Small intestine (tissue), 7 donors: ENCODE measurements around the gene MORF4L2. TPM values are rescaled to one million over a fixed set of nuclear protein-coding genes. Genes with fewer than 3 reads are reported as not detected.

Source experiments
- DNase-seq, 2 donors: peaks; one replicate each; pipeline versions ENCODE4 v3.0.0 to v3.0.0-alpha.2; 2013
- FAIRE-seq: peaks from 2 replicates; lab custom pipeline; 2012; peaks lifted over from hg19 to GRCh38; lab: Jason Lieb, UNC
- H3K27ac ChIP-seq, 3 donors: one replicate each; pipeline ENCODE4 v1.5.1; 2013; ENCODE audit warnings: low read length in 2 of 3, mild to moderate bottlenecking in 2 of 3, control low read depth in 1 of 3, inconsistent platforms in 1 of 3, low read depth in 1 of 3, moderate library complexity in 1 of 3
- H3K27me3 ChIP-seq, 3 donors: one replicate each; pipeline ENCODE4 v1.6.1; 2013; ENCODE audit warnings: low read length in 3 of 3, inconsistent platforms in 1 of 3; ENCODE audit not compliant: control insufficient read depth in 3 of 3, insufficient read depth in 3 of 3
- H3K36me3 ChIP-seq, 3 donors: one replicate each; pipeline ENCODE4 v1.6.1; 2013; ENCODE audit warnings: low read length in 3 of 3, inconsistent platforms in 1 of 3, low read depth in 1 of 3, mild to moderate bottlenecking in 1 of 3, moderate library complexity in 1 of 3; ENCODE audit not compliant: control insufficient read depth in 3 of 3, insufficient read depth in 2 of 3
- H3K4me1 ChIP-seq, 3 donors: one replicate each; pipeline ENCODE4 v1.6.1; 2013; ENCODE audit warnings: low read length in 2 of 3, inconsistent platforms in 1 of 3, low read depth in 1 of 3, mild to moderate bottlenecking in 1 of 3, moderate library complexity in 1 of 3; ENCODE audit not compliant: control insufficient read depth in 3 of 3, insufficient read depth in 2 of 3
- H3K4me3 ChIP-seq, 3 donors: one replicate each; pipeline ENCODE4 v1.5.1; 2013; ENCODE audit warnings: low read length in 3 of 3, control low read depth in 1 of 3, inconsistent platforms in 1 of 3, low read depth in 1 of 3, mild to moderate bottlenecking in 1 of 3, moderate library complexity in 1 of 3
- H3K9me3 ChIP-seq, 2 donors: one replicate each; pipeline ENCODE4 v1.6.1; 2013; ENCODE audit warnings: low read depth in 1 of 2, low read length in 1 of 2; ENCODE audit not compliant: control insufficient read depth in 2 of 2, insufficient read depth in 1 of 2
- WGBS, 3 donors: extraction: QIAGEN DNeasy Blood & Tissue Kit; methylation state at CpG; one replicate each; pipeline ENCODE4 v1.1.7; 2013; 5-methylcytosine and 5-hydroxymethylcytosine counted together
- polyA plus RNA-seq, 4 donors: library from polyadenylated mRNA; stranded (reverse) in 3 of 4; unstranded in 1 of 4; fragments of 200-250 nt in 3 of 4; fragments of 120-200 nt in 1 of 4; gene quantifications; one replicate each; pipeline versions ENCODE4 v1.2.1 to v1.2.3, GENCODE V29; 2013
- donor health status: healthy with polysubstance abuse.
- donor health status: control.
- donor health status: control.
- donor health status: Bipolar disorder and iron deficiency.
- donor health status: healthy.

The MORF4L2 gene
- polyA plus RNA-seq, 4 donors, result 195 to 360 (median 258) TPM

- H3K9me3 ChIP-seq, result no peaks in the 10 kb centered on the region
- H3K4me3 ChIP-seq, result no peak overlapping the region
- WGBS, 3 donors, result 67 to 97% (median 69%) methylated on average over 1 of the region's 1 CpG
- no peak overlapping the region for H3K27ac ChIP-seq
- H3K4me1 ChIP-seq, result no peaks in the 10 kb centered on the region
- FAIRE-seq (no peak), DNase-seq (no peak)
- no peaks in the 10 kb centered on the region for H3K36me3 ChIP-seq
- H3K27me3 ChIP-seq, result no peaks in the 10 kb centered on the region
Observed at GRCh38 chrX:103691059-103691458, 4.6 kb upstream of the MORF4L2 start.

GRCh38 chrX:103688946-103689345, 2.4 kb upstream of the MORF4L2 start:
- WGBS, 3 donors, result 28 to 43% (median 36%) methylated on average over 4 of the region's 4 CpGs
- Histone ChIP-seq H3K4me3 (no peak overlapping the region), H3K27ac (peak overlapping the region in 1 of 3 donors; percentile 100), H3K36me3 (no peaks in the 10 kb centered on the region), H3K4me1 (no peaks in the 10 kb centered on the region), H3K27me3 (no peaks in the 10 kb centered on the region), H3K9me3 (no peaks in the 10 kb centered on the region)
- FAIRE-seq, result no peak
- DNase-seq, result peak; percentile 36 to 37

DNA sequence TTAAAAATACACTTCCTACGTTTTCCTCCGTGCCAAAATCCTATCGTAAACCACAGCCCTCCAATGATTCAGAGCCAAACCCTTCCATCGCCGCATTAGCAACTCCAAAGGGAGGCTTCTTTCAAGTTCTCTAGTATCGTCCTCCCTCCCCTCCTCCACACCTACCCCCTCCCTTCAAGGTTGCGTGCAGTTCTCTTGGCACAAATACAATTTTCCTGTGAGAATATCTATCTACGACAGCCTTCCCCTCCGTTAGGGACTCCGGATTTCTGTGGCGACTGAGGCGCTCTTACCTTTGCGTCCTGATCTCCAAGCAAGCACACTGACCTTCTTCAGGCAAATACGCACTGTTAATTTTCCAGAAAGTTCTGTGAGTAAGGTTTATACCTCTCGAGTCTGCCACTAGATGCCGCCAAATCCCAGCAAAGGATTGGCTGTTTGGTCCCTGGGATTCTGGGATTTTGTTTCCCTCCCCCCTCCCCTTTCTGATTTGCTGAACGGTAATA, 1.2 kb upstream of the MORF4L2 start:
- 1 to 28% (median 5%) methylated on average over 17 of the region's 17 CpGs for WGBS, 3 donors
- Histone ChIP-seq H3K4me3 (peak overlapping the region; percentile 36 to 74 (median 60)), H3K4me1 (no peaks in the 10 kb centered on the region), H3K27ac (peak overlapping the region; percentile 86 to 100 (median 99)), H3K27me3 (no peaks in the 10 kb centered on the region), H3K9me3 (no peaks in the 10 kb centered on the region), H3K36me3 (peaks cover 0 to 4% (median 4%) of the 10 kb centered on the region in 3 donors)
- DNase-seq, result peak; percentile 76 to 88
- no peak for FAIRE-seq

DNA sequence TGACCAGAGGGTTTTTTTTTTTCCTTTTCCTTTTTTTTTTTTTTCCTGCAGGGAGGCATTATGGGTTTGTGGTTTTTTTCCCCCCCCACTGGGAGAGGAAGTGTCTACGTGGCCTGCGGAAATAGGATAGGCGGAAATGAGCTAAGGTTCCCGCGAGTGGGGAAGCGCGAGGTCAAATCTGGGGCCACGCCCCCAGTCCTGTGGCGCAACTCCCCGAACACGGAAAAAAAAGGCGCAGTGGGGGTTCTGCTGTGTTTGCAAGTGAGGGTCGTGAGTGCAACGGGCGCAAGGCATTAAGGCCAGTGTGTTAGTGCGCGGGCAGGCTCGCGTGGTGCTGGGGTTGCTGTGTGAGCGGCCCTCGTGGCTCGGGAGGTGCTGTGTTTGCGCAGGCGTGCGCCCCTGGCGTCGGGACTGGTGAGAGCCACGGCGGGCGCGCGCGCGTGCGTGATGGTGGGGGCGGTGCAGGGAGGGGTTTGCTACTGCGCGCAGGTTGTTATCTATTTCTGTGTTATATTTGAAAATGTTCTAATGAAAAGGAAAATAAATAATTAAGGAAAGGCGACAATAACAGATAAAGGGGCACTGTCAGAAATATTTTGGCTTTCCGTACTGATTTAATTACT, 685 bp upstream of the MORF4L2 start:
- peaks cover 0 to 4% (median 4%) of the 10 kb centered on the region in 3 donors for H3K36me3 ChIP-seq
- FAIRE-seq (peak; percentile 30), DNase-seq (peak in 1 of 2 donors; percentile 75)
- H3K27ac ChIP-seq, result peak overlapping the region; percentile 86 to 100 (median 99)
- H3K27me3 ChIP-seq, result no peaks in the 10 kb centered on the region
- H3K4me3 ChIP-seq, result peak overlapping the region; percentile 53 to 74 (median 60)
- H3K9me3 ChIP-seq, result no peaks in the 10 kb centered on the region
- no peaks in the 10 kb centered on the region for H3K4me1 ChIP-seq
- 0 to 33% (median 16%) methylated on average over 29 to 40 of the region's 40 CpGs for WGBS, 3 donors

DNA sequence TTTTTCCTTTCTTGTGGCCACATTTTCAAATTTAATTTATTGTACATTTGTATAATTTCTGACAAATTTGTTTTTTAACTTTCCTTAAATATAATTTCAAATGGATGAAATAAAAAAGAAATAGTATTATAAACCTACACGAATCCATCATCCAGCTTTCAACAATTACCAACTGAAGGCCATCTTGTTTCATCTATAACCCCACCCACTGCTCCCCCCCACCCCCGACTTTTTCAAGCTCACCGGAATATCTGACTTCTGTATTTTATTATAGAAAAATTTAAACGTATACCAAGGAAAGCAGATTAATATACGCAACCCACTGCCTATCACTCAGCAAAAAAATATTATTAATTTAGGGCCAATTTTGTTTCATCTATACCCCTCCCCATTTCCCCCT, 1.1 kb downstream of the MORF4L2 start:
- FAIRE-seq (no peak), DNase-seq (peak in 1 of 2 donors; percentile 16)

GRCh38 chrX:103681443-103681842, 5.1 kb downstream of the MORF4L2 start:
- WGBS, 3 donors, result 62 to 88% (median 73%) methylated on average over 2 of the region's 2 CpGs
- peaks cover 0 to 13% (median 7%) of the 10 kb centered on the region in 3 donors for H3K36me3 ChIP-seq
- H3K9me3 ChIP-seq, result no peaks in the 10 kb centered on the region
- DNase-seq (no peak), FAIRE-seq (no peak)
- H3K4me1 ChIP-seq, result no peaks in the 10 kb centered on the region
- H3K27ac ChIP-seq, result no peak overlapping the region
- H3K4me3 ChIP-seq, result no peak overlapping the region
- H3K27me3 ChIP-seq, result no peaks in the 10 kb centered on the region

More for the DNA sequence above, 1.1 kb downstream of the MORF4L2 start:
- peak overlapping the region in 2 of 3 donors; percentile 42 to 92 for H3K4me3 ChIP-seq
- WGBS, 3 donors, result 3 to 40% (median 11%) methylated on average over 5 of the region's 5 CpGs
- peaks cover 0 to 4% (median 4%) of the 10 kb centered on the region in 3 donors for H3K36me3 ChIP-seq
- no peaks in the 10 kb centered on the region for H3K9me3 ChIP-seq
- H3K27me3 ChIP-seq, result no peaks in the 10 kb centered on the region
- no peaks in the 10 kb centered on the region for H3K4me1 ChIP-seq
- H3K27ac ChIP-seq, result peak overlapping the region in 1 of 3 donors; percentile 100

DNA sequence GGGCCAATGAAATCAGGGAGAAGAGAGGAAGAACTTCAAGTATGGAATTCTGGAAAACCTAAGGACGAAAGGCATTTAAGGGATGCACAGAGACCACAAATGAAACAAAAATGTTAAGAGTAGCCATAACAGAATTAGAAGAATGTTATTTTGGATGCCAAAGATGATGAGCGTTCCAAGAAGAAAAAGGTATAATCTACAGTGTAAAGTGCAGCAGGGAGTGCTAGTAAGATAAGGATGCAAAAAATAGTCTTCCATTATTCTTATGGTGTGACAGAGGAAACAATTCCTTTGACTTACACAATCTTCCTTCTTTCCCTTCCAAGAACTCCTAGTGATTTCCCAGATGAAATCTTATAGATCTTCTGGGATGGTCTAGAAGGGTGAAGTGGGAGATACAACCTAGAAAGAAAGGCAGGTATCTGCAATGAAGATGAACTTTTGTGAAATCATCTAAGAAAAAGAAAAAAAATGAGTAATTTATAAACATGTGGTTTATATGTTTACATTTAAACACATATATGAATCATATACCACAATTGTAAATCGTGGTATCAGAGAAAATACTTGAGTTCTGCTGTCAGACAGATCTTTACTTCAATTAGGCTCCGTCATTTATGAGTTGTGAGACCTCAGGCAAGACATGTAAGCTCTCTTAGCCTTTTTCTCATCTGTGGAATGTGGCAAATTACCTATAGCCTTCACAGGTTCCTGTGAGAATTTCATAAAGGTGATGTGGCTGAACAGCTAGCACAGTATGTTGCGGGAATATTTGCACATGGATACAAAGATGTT, 8.1 kb downstream of the MORF4L2 start:
- peaks cover 3 to 16% (median 4%) of the 10 kb centered on the region in 3 donors for H3K36me3 ChIP-seq
- no peak overlapping the region for H3K4me3 ChIP-seq
- no peak overlapping the region for H3K27ac ChIP-seq
- 64 to 84% (median 79%) methylated on average over 5 of the region's 5 CpGs for WGBS, 3 donors
- no peaks in the 10 kb centered on the region for H3K27me3 ChIP-seq
- no peak for DNase-seq
- H3K4me1 ChIP-seq, result no peaks in the 10 kb centered on the region
- H3K9me3 ChIP-seq, result no peaks in the 10 kb centered on the region
- FAIRE-seq, result no peak
